B cell (primary cell): Measurements from ENCODE around the gene ALAD. TPM values are rescaled to one million over a fixed set of nuclear protein-coding genes. Genes with fewer than 3 reads are reported as not detected.

ENCODE experiments used
- ATAC-seq: fragments of 200-7000 bp; cut with Tn5 transposase; one replicate; pipeline ENCODE4 v1.10.0; 2021; ENCODE audit warnings: low read depth, mild to moderate bottlenecking, moderate number of reproducible peaks, moderate library complexity
- CTCF ChIA-PET: fragments of 350-600 bp; sonication (Branson Sonifier 250); formaldehyde crosslinking; loops from one replicate; lab custom pipeline; 2021; ENCODE audit warnings: antibody characterized with exemption, inconsistent platforms; lab: Charles Lee
- POLR2A ChIA-PET: fragments of 350-600 bp; sonication (Branson Sonifier 250); formaldehyde crosslinking; loops from one replicate; lab custom pipeline; 2021; ENCODE audit warnings: antibody characterized with exemption; lab: Charles Lee
- DNase-seq: peaks from one replicate; pipeline ENCODE4 v3.0.0; 2013
- H2AFZ ChIP-seq: 2 replicates; pipeline ENCODE4 v1.6.1; 2012; ENCODE audit warnings: mild to moderate bottlenecking, low read depth, low read length; ENCODE audit not compliant: insufficient read depth, poor library complexity, severe bottlenecking
- H3K27ac ChIP-seq, 2 donors: 1 replicate in 1 of 2; 2 replicates in 1 of 2; pipeline ENCODE4 v1.5.1; 2012 to 2013; ENCODE audit warnings: low read length in 2 of 2, mild to moderate bottlenecking in 2 of 2, moderate library complexity in 1 of 2
- H3K27me3 ChIP-seq, 4 experiments: fragments of 200-600 bp in 1 of 4; sonication (generic) in 1 of 4; replicated peaks in 1 of 4; 1 replicate in 2 of 4; 2 replicates in 2 of 4; pipeline versions ENCODE4 v1.6.1 to v1.7.0; 2013 to 2016; ENCODE audit warnings: low read length in 3 of 4, mild to moderate bottlenecking in 2 of 4, mixed read lengths in 1 of 4, moderate library complexity in 1 of 4; ENCODE audit not compliant: insufficient read depth in 4 of 4, control insufficient read depth in 3 of 4; ENCODE audit errors: control extremely low read depth in 1 of 4
- H3K36me3 ChIP-seq, 2 experiments: replicated peaks in 1 of 2; 1 replicate in 1 of 2; 2 replicates in 1 of 2; pipeline versions ENCODE4 v1.6.1 to v1.7.1; 2013; ENCODE audit warnings: low read length in 1 of 2; ENCODE audit not compliant: insufficient read depth in 2 of 2, control insufficient read depth in 1 of 2; ENCODE audit errors: control extremely low read depth in 1 of 2, extremely low read depth in 1 of 2
- H3K4me1 ChIP-seq, 2 donors: fragments of 200-600 bp in 1 of 2; sonication (generic) in 1 of 2; 1 replicate in 1 of 2; 2 replicates in 1 of 2; pipeline versions ENCODE4 v1.5.1 to v1.6.1; 2013 to 2017; ENCODE audit warnings: low read length in 2 of 2; ENCODE audit not compliant: control insufficient read depth in 2 of 2, insufficient read depth in 2 of 2
- H3K4me2 ChIP-seq: replicated peaks from 2 replicates; pipeline ENCODE3; 2012; ENCODE audit warnings: mild to moderate bottlenecking, low read depth, low read length; ENCODE audit not compliant: poor library complexity, severe bottlenecking
- H3K4me3 ChIP-seq, 5 experiments: fragments of 200-600 bp in 1 of 5; sonication (generic) in 1 of 5; 1 replicate in 3 of 5; 2 replicates in 2 of 5; pipeline versions ENCODE4 v1.5.1 to v1.7.0; 2011 to 2016; ENCODE audit warnings: low read length in 4 of 5, mild to moderate bottlenecking in 4 of 5, low read depth in 2 of 5, control low read depth in 1 of 5, moderate library complexity in 1 of 5; ENCODE audit not compliant: insufficient read depth in 1 of 5; ENCODE audit errors: control extremely low read depth in 1 of 5, extremely low read depth in 1 of 5
- H3K79me2 ChIP-seq: fragments of 200-600 bp; sonication (generic); one replicate; pipeline ENCODE4 v1.6.0; 2016; ENCODE audit warnings: low read length; ENCODE audit not compliant: control insufficient read depth, insufficient read depth
- H3K9ac ChIP-seq: fragments of 200-600 bp; sonication (generic); 2 replicates; pipeline ENCODE4 v1.6.1; 2017; ENCODE audit warnings: mild to moderate bottlenecking, low read length, moderate library complexity
- H3K9me3 ChIP-seq, 3 donors: one replicate each; pipeline versions ENCODE4 v1.6.1 to v1.7.1; 2013; ENCODE audit warnings: low read length in 2 of 3; ENCODE audit not compliant: control insufficient read depth in 2 of 3, insufficient read depth in 1 of 3; ENCODE audit errors: control extremely low read depth in 1 of 3
- H4K20me1 ChIP-seq: 2 replicates; pipeline ENCODE4 v1.6.0; 2012; ENCODE audit warnings: mild to moderate bottlenecking, low read length; ENCODE audit not compliant: insufficient read depth, control insufficient read depth, poor library complexity, severe bottlenecking
- H3K27ac Mint-ChIP-seq: one replicate; pipeline ENCODE4 v1.8.0; 2021; ENCODE audit warnings: mixed read lengths
- H3K27me3 Mint-ChIP-seq: one replicate; pipeline ENCODE4 v1.8.0; 2021; ENCODE audit warnings: mixed read lengths
- H3K4me1 Mint-ChIP-seq: one replicate; pipeline ENCODE4 v1.8.0; 2021; ENCODE audit warnings: mixed read lengths
- H3K4me3 Mint-ChIP-seq: one replicate; pipeline ENCODE4 v1.8.0; 2021; ENCODE audit warnings: mixed read lengths
- H3K9me3 Mint-ChIP-seq: one replicate; pipeline ENCODE4 v1.8.0; 2022; ENCODE audit warnings: mixed read lengths; ENCODE audit not compliant: insufficient read depth
- CTCF ChIP-seq: fragments of 200-600 bp; IDR thresholded peaks from one replicate; pipeline ENCODE4 v1.8.0; 2022; ENCODE audit warnings: antibody characterized with exemption, mild to moderate bottlenecking
- EZH2 ChIP-seq: IDR thresholded peaks from 2 replicates; pipeline ENCODE4 v1.6.1; 2012; ENCODE audit warnings: borderline replicate concordance, low read depth, mild to moderate bottlenecking, moderate library complexity, low read length; ENCODE audit not compliant: insufficient read depth, poor library complexity, severe bottlenecking
- WGBS: methylation state at CpG from one replicate; pipeline ENCODE4 v1.1.5; 2013; ENCODE audit warnings: missing lambda C conversion rate; ENCODE audit not compliant: insufficient coverage; 5-methylcytosine and 5-hydroxymethylcytosine counted together
- intact Hi-C: fragments of 100-400 bp; cut with micrococcal nuclease; formaldehyde crosslinking; loops from one replicate; pipeline ENCODE4 v1.10.0; 2022
- polyA plus RNA-seq: library from polyadenylated mRNA; depleted of rRNA; stranded (reverse); fragments of >200 nt; gene quantifications from 2 replicates; pipeline ENCODE4 v1.2.3, GENCODE V29; 2012
- total RNA-seq, 2 donors: library from RNA; stranded (reverse); fragments of 120-200 nt in 1 of 2; gene quantifications; 1 replicate in 1 of 2; 2 replicates in 1 of 2; pipeline versions ENCODE4 v1.2.3 to v1.2.4, GENCODE V29; 2013 to 2022

Gene ALAD
- total and polyA plus RNA-seq, 2 donors (not counting 1 experiment from before 2014, with no cell fraction given), result 22.0 to 39.8 TPM

GRCh38 chr9:113416149-113416721 is 15.2 kb upstream of the ALAD start:
- Histone ChIP-seq H3K36me3 (no peaks in the 10 kb centered on the region), H4K20me1 (no peaks in the 10 kb centered on the region), H3K4me3 (no peak overlapping the region), H3K27ac (peak overlapping the region; percentile 61 to 67), H3K4me2 (peak overlapping the region; percentile 53), H3K9ac (peak overlapping the region; percentile 16), H3K79me2 (no peaks in the 10 kb centered on the region), H3K4me1 (peaks cover 18 to 29% of the 10 kb centered on the region in 2 donors), H3K27me3 (no peaks in the 10 kb centered on the region), H3K9me3 (no peaks in the 10 kb centered on the region), H2AFZ (peak overlapping the region; percentile 72)
- TF ChIP-seq CTCF, result no peak
- no peak for TF ChIP-seq EZH2
- ChIA-PET CTCF (interaction anchor here (0.7 to 2.3 kb wide), 8 partner anchors 15 to 239 kb away, joined by 3 to 7 read pairs (median 4); partner anchors contain the start of gene ALAD), POLR2A (interaction anchor here (0.7 kb wide), 1 partner anchor 10 kb away, joined by 3 read pairs; no protein-coding TSS in a partner anchor)
- intact Hi-C loops, result loop anchor here (10.0 kb wide), 1 partner anchor 261 kb away; the partner anchor contains the start of gene SLC31A2
- H3K27ac Mint-ChIP-seq, result no peak overlapping the region
- H3K27me3 Mint-ChIP-seq, result no peaks in the 10 kb centered on the region
- DNase-seq (peak; percentile 71), ATAC-seq (peak; percentile 97)
- H3K9me3 Mint-ChIP-seq, result no peaks in the 10 kb centered on the region
- H3K4me3 Mint-ChIP-seq, result no peak overlapping the region
- no peaks in the 10 kb centered on the region for H3K4me1 Mint-ChIP-seq
- 27% methylated on average over 3 of the region's 3 CpGs for WGBS
